Heart right ventricle (tissue), 16 donors: ENCODE results near the gene SURF2. TPM values are rescaled to one million over a fixed set of nuclear protein-coding genes. Genes with fewer than 3 reads are reported as not detected.

Experiments used
- ATAC-seq, 8 donors: fragments of 200-7000 bp; cut with Tn5 transposase; one replicate each; pipeline ENCODE4 v1.9.1; 2020; ENCODE audit warnings: mild to moderate bottlenecking in 8 of 8, moderate library complexity in 8 of 8, moderate number of reproducible peaks in 1 of 8
- DNase-seq, 2 donors: peaks; one replicate each; pipeline ENCODE4 v3.0.0-alpha.2; 2020
- H3K27ac ChIP-seq, 10 donors: fragments of 200-600 bp; sonication (generic) in 2 of 10; one replicate each; pipeline versions ENCODE4 v1.5.0 to v1.8.0; 2020 to 2022; ENCODE audit warnings: mild to moderate bottlenecking in 3 of 10
- H3K27me3 ChIP-seq, 7 donors: fragments of 200-600 bp; one replicate each; pipeline ENCODE4 v1.8.0; 2021 to 2022; ENCODE audit warnings: mild to moderate bottlenecking in 2 of 7
- H3K36me3 ChIP-seq, 9 donors: fragments of 200-600 bp; sonication (generic) in 1 of 9; one replicate each; pipeline versions ENCODE4 v1.5.0 to v1.8.0; 2020 to 2022; ENCODE audit warnings: mild to moderate bottlenecking in 2 of 9
- H3K4me1 ChIP-seq, 9 donors: fragments of 200-600 bp; sonication (generic) in 1 of 9; one replicate each; pipeline versions ENCODE4 v1.5.0 to v1.8.0; 2020 to 2022; ENCODE audit warnings: mild to moderate bottlenecking in 4 of 9
- H3K4me3 ChIP-seq, 10 donors: fragments of 200-600 bp; sonication (generic) in 2 of 10; one replicate each; pipeline versions ENCODE4 v1.5.0 to v1.8.0; 2020 to 2022; ENCODE audit warnings: mild to moderate bottlenecking in 7 of 10, moderate library complexity in 2 of 10
- H3K9me3 ChIP-seq, 11 donors: fragments of 200-600 bp in 10 of 11; sonication (generic) in 2 of 11; one replicate each; pipeline versions ENCODE4 v1.5.0 to v1.8.0; 2013 to 2022; ENCODE audit warnings: mild to moderate bottlenecking in 2 of 11, control low read depth in 1 of 11, moderate library complexity in 1 of 11
- CTCF ChIP-seq, 9 donors: fragments of 200-600 bp; sonication (generic) in 2 of 9; IDR thresholded peaks; one replicate each; pipeline versions ENCODE4 v1.5.0 to v1.8.0; 2021 to 2022; ENCODE audit warnings: antibody characterized with exemption in 9 of 9, mild to moderate bottlenecking in 5 of 9, moderate library complexity in 1 of 9
- WGBS, 2 donors: extraction: QIAGEN DNeasy Blood & Tissue Kit; methylation state at CpG; one replicate each; pipeline ENCODE4 v1.1.7; 2013; ENCODE audit warnings: inconsistent platforms in 1 of 2; 5-methylcytosine and 5-hydroxymethylcytosine counted together
- intact Hi-C, 10 donors: fragments of 100-400 bp; cut with DNase I; formaldehyde crosslinking; loops; one replicate each; pipeline versions ENCODE4 v1.11.1 to v1.14.2; 2022
- polyA plus RNA-seq, 2 donors: library from polyadenylated mRNA; stranded (reverse); fragments of 200-250 nt; gene quantifications; one replicate each; pipeline ENCODE4 v1.2.3, GENCODE V29; 2013
- total RNA-seq, 10 donors: library from RNA; stranded (reverse); fragmentation: NEBNext Ultra II Directional in 3 of 10; extraction: Animal tissue kit (Norgen Biotek cat#: 25700) in 3 of 10; gene quantifications; one replicate each; pipeline versions ENCODE4 v1.2.1 to v1.2.4, GENCODE V29; 2021 to 2023
- donor health status: Arrhythmogenic right ventricular cardiomyopathy.
- donor health status: ischemic (EF 13 %, LVEDD 7.1; RV severe dilation, severe dysfunction).
- donor health status: healthy with polysubstance abuse.
- donor health status: DM: no; HTN: yes; CAD: no.
- donor health status: DM: no; HTN: no; CAD: no.
- donor health status: ischemic (EF 25% LVEDD 6.9; RV normal size, moderate dysfunction).
- donor health status: ischemic (EF 25% LVEDD 5.7; RV mildly dilated, moderate dysfunction).
- donor health status: healthy.
- donor health status: DM: yes; HTN: yes; CAD: no.
- donor health status: Ischemic cardiomyopathy.
- donor health status: ischemic (EF 35%, LVEDD 5.7; RV mildly dilated, moderate dysfunction).
- donor health status: nonischemic (EF 11% LVEDD 7.7; RV severe dilation, severe dysfunction).
- donor health status: DM: yes; HTN: yes; CAD: no.
- donor health status: PGD.
- donor health status: ischemic (EF 29% LVEDD 5.4; RV normal size, mild dysfunction).
- donor health status: nonischemic (EF 23%, LVEDD 6.1; RV moderate dilation, normal function).

SURF2 gene
- total and polyA plus RNA-seq, 12 donors: 9.7 to 44.8 (median 14.2) TPM

- ATAC-seq (peak in 1 of 8 donors; percentile 7), DNase-seq (no peak)
- Histone ChIP-seq H3K27me3 (peaks cover 0 to 5% (median 0%) of the 10 kb centered on the region in 7 donors), H3K9me3 (no peaks in the 10 kb centered on the region), H3K4me1 (peaks cover 0 to 12% (median 0%) of the 10 kb centered on the region in 9 donors), H3K4me3 (no peak overlapping the region), H3K36me3 (peaks cover 0 to 38% (median 12%) of the 10 kb centered on the region in 9 donors), H3K27ac (no peak overlapping the region)
- 84 to 89% methylated on average over 6 of the region's 6 CpGs for WGBS, 2 donors
- TF ChIP-seq CTCF (IDR thresholded peaks at IDR 0.05): no peak
- intact Hi-C loops: loop anchor here in 4 of 10 donors (10.0 kb wide), 2 partner anchors 217 to 323 kb away; no protein-coding TSS in a partner anchor
Measured at GRCh38 chr9:133401588-133401987, 45.2 kb downstream of the SURF2 start.

GRCh38 chr9:133402689-133403088 lies 46.3 kb downstream of the SURF2 start:
- no peak for ATAC-seq
- intact Hi-C loops: loop anchor here in 4 of 10 donors (10.0 kb wide), 2 partner anchors 218 to 322 kb away; no protein-coding TSS in a partner anchor
- no peak for TF ChIP-seq CTCF (IDR thresholded peaks at IDR 0.05)
- Histone ChIP-seq H3K4me3 (no peak overlapping the region), H3K9me3 (no peaks in the 10 kb centered on the region), H3K4me1 (peaks cover 0 to 13% (median 0%) of the 10 kb centered on the region in 9 donors), H3K36me3 (peaks cover 0 to 47% (median 13%) of the 10 kb centered on the region in 9 donors), H3K27ac (no peak overlapping the region), H3K27me3 (no peaks in the 10 kb centered on the region)
- 68 to 79% methylated on average over 7 of the region's 7 CpGs for WGBS, 2 donors
- no peak for DNase-seq

GRCh38 chr9:133403766-133404453 lies 47.6 kb downstream of the SURF2 start:
- Histone ChIP-seq H3K27me3 (no peaks in the 10 kb centered on the region), H3K4me1 (peaks cover 0 to 13% (median 0%) of the 10 kb centered on the region in 9 donors), H3K9me3 (no peaks in the 10 kb centered on the region), H3K4me3 (no peak overlapping the region), H3K27ac (no peak overlapping the region), H3K36me3 (peaks cover 0 to 57% (median 23%) of the 10 kb centered on the region in 9 donors)
- no peak for ATAC-seq
- intact Hi-C loops: loop anchor here in 4 of 10 donors (10.0 kb wide), 2 partner anchors 219 to 321 kb away; no protein-coding TSS in a partner anchor
- peak in 7 of 9 donors; percentile 38 to 62 (median 48) for TF ChIP-seq CTCF (IDR thresholded peaks at IDR 0.05)
- 84% methylated on average over 16 of the region's 16 CpGs for WGBS, 2 donors
- DNase-seq: no peak

GRCh38 chr9:133404454-133405002 lies 48.2 kb downstream of the SURF2 start:
- DNase-seq: no peak
- 90 to 91% methylated on average over 12 of the region's 12 CpGs for WGBS, 2 donors
- ATAC-seq: no peak
- H3K27ac ChIP-seq: no peak overlapping the region
- intact Hi-C loops: loop anchor here in 7 of 10 donors (5.0 to 10.0 kb wide), 4 partner anchors 83 to 323 kb away; no protein-coding TSS in a partner anchor
- TF ChIP-seq CTCF (IDR thresholded peaks at IDR 0.05): no peak
- H3K4me1 ChIP-seq: peaks cover 0 to 13% (median 0%) of the 10 kb centered on the region in 9 donors
- H3K9me3 ChIP-seq: no peaks in the 10 kb centered on the region
- no peak overlapping the region for H3K4me3 ChIP-seq
- peaks cover 0 to 63% (median 26%) of the 10 kb centered on the region in 9 donors for H3K36me3 ChIP-seq
- H3K27me3 ChIP-seq: no peaks in the 10 kb centered on the region
